ENCODE data around the gene TOP3B.

TOP3B gene

DNA sequence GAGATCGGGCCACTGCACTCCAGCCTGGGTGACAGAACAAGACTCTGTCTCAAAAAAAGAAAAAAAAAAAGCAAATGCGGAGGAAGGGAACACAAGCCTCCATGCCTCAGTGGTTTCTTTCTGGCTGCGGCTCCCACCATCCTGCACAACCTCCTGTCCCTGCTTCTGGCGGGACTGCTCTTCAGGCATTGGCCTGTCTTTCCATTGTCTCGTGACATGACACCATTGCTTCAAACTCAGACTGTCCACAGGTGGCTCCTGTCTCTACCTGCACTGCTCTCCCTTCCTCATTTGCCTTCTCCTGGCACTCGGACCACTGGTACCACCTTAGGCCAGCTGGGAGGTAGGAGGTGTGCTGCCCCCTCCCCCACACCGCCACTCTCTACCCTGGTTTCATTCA is 19.3 kb downstream of the TOP3B start:
- DNase-seq (ENCODE audit: low read depth in 2 of 2) = no peak

DNA sequence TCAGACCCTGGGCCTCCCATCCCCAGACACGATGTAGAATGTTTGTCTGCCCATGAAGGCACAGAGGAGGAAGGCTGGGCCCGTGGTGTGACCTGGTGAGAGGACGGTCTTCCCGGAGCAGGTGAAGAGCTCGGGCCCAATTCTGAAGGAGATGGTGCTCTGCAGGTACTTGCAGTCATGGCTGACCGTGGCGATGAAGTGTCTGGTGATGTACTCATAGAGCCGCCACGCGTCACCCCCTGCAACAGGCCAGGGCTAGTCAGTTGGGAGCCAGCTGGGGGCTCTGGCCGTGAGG is 20.0 kb downstream of the TOP3B start:
- no peak for DNase-seq (ENCODE audit: low read depth in 2 of 2)

DNA sequence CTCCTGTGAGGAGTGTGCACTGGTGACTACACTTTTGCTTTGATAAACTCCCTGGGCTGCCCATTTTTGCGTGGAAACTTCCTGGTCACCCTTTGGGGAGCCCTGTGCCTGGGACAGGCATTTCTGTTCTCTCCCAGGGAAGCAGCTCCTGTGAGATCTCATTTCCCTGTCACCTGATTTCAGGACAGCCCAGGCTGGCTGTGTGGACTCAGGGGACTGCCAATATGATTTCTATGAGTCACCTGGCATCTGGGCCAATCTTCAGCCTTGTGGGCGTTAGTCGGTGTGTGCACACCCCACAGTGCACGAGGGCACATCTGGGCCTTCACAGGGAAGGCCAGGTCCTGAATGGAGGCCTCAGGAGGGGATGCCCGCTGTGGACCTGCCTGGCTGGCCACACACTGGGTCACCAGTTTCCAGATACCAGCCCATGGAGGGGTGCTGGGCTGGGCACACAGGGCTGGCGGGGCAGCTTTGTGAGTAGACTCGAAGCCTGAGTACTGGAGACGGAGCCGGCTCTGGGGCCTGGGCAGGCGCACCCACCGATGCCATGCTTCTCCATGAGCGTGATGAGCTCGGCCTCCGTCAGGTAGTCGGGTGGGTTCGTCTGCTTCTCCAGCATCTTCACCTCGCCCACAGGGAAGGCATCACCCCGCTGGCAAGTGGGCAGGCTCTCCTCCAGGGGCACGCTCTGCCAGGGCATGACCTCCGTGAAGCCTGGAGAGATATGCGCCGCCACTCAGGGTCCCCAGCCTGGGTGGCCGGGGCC is 20.5 kb downstream of the TOP3B start:
- DNase-seq (ENCODE audit: low read depth in 2 of 2) = no peak

DNA sequence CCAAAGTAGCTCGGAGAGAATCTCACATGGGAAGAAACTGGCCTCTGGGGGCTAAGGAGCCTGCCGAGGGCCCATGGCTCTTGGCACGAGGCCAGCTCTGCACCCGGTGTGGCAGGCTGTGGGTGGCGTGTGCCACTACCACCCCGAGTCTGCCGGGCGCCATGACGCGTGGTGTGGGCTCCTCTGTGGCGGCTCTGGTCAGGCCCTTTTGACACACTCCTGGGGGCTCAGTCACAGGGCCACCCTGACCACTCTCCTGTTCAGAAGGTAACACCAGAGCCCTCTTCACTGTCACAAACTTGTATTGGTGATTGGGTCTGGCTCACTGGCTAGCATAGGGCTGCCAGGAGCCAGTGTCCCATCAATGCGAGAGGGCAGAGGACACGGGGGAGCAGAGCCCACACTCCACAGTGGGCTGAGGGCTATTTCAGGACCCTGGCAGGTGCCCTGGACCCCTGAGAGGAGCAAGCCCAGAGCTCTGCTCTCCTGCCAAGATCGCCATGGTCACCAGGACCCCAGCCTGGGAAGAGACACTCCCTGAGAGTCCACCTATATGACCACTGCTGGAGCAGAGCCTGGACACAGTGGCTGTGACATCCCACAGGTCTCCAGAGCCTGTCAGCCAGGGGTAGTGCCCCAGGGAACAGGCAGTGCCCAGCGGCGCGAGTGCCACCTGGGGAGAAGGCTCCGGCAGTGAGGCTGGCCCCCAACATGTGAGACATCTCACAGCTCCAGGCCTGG is 21.3 kb downstream of the TOP3B start:
- DNase-seq (ENCODE audit: low read depth in 2 of 2) = no peak

DNA sequence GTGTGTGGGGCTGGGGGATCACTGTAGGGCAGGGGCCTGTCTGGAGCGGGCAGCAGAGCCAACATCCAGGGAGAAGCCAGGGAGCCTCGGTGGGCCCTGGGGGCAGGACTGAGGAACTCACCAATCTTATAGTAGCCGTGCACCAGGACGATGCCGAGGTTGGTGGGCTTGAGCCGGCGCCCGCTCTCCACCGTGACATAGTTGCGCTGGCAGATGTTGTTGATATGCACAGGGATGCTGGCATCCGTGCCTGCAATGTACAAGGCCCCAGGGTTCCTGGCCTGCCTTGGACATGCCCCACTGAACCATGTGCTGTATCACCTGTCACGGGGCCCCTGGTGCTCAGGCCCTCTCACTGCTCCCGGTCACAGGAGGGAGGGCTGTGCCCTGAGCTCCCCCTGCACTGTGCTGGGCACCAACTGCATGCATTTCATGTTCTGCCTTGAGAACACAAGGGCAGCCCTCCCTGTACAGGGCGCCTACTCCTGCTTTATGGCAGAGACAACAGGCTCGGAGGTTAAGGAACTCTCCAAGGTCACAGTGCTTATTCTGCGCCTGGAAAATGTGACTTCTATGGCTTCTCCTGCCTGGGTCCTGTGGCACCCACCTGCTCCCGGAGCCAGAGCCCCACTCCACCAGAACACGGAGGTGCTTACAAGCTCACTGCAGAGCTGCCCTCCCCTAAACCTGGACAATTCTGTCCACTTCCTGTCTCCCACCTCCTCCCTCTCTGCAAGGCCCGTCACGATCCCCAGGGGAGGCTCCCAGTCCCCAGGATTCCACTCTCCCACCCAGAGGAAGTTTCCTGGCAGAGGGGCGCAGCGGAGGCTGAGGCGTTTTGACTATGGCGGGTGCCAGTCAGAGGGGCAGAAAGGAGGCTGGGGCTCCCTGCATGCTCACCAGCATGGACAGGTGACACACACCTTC is 22.1 kb downstream of the TOP3B start:
- no peak for DNase-seq (ENCODE audit: low read depth in 2 of 2)

DNA sequence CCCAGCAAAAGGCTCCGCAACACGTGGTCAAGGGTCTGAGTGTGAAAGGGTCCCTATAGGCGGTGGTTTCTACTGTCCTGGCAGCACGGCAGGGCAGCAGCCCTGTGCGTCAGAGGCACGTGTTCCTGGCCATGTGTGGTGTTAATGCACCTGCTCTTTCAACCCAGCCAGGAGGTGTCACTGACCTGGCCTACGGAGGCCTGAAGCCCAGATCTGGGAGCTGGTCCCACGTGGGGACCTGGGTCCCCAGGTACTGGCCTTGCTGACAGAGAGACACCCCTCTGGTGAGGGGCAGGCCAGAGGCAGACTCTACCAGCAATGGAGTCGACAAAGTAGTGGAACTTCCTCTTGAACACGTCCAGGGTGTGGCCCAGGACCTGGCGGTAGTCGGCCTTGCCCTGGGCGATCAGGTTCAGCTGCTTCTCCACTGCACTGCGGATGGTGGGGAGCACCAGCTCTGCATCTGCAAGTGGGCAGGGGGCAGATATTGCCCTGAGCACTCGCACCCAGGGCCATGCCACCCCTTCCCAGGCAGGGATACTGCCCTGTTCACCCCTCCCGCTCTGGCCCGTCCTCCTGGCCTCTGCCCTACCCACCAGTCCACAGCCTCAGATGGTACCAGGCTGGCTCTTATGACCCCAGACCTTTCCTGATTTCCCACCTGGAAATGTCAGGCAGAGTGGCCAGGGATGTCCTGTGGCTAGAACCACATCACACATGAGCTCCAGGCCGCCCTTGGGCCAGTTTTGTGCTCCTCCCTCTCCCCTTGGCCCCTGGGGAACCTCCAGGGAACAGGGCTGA is 23.1 kb downstream of the TOP3B start:
- DNase-seq (ENCODE audit: low read depth in 2 of 2) = no peak

DNA sequence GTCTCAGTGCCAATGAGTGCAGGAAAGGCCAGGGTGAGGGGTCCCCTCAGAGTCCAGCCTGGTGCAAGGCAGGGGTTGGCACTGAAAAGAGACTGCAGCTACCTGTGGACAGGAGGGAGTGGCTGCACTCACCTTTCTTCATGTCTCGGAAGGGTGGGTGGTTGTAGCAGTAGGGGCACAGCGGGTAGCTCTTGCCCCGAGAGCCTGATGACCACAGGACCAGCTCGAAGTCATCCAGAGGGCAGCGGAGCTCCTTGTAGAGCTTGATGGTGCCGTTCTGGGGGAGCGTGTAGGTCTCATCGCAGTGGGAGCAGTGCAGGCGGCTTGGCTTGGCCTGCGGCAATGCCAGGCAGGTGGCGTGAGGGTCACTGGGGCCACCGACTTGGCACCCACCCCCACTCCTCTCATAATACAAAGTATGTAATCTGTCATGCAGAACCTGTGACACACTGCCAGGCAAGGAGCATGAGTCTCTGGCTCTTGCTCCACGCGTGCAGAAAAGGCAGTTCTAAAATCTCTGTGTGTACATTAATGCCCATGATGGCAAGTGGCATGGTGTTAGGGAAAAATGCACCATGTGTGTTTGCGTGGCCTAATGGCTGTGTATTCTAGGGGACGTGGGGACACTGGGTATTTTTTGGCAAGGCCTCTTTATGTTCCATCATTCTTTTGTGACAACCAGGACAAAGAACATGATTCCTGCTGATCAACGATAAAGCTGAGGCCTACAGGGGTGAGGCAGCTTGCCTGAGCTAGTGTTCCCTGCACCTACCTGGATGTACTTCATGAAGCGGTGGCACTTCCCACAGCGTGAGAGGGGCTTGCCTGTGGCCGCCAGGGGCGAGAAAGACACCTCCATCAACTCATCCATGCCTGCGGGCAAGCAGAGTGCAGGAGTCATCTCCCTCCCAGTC is 24.0 kb downstream of the TOP3B start:
- DNase-seq (ENCODE audit: low read depth in 2 of 2) = no peak

DNA sequence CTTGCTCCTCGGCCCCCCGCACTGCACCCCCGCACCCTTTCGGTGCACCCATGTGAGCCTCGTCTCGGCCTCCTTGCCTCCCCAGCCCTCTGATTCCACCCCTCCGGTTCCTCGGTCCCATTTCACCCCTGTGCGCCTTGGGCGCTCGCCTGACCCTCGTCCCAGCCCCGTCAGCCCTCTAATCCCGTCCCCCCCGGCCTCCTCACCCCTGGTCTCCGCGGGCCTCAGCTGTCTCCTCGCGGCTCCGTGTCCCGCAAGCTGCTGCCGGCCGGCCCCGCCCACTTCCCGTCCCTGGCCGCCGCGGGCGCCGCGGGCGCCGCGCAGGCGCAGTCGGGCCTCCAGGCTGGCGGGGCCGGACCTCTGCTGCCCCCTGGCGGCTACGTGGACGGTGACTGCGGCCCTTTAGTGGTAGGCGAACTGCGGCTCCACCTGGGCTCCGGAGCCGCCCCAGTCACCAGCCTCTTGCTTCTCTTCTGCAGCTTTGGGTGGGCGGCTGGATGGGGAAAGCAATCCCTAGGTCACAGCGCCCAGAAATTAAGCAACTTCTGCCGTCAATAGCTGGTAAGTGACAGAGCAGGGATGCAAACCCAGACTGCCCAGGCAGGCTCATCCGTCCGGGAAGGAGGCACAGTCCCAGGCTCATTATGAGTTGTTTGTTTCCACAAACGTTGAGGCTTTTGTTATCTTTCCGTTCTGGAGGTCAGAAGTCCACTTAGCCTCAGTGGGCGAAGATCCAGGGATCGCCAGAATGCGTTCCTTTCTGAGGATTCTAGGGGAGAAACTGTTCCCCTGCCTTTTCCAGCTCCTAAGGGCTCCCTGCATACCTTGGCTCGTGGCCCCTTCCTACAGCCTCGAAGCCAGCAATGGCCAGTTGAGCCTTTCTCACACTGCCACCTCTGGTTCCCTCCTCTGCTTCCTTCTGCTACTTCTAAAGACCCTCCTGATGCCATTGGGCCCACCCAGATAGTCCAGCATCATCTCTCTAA is 29.7 kb downstream of the TOP3B start, which contains the start of gene PPM1F:
PPM1F (minus strand) TSS at position 263 of the 986 bp plus-strand sequence. CDS start 6,800 bp downstream, outside the sequence.
- DNase-seq (ENCODE audit: low read depth in 2 of 2) = peak; percentile 75 to 84

DNA sequence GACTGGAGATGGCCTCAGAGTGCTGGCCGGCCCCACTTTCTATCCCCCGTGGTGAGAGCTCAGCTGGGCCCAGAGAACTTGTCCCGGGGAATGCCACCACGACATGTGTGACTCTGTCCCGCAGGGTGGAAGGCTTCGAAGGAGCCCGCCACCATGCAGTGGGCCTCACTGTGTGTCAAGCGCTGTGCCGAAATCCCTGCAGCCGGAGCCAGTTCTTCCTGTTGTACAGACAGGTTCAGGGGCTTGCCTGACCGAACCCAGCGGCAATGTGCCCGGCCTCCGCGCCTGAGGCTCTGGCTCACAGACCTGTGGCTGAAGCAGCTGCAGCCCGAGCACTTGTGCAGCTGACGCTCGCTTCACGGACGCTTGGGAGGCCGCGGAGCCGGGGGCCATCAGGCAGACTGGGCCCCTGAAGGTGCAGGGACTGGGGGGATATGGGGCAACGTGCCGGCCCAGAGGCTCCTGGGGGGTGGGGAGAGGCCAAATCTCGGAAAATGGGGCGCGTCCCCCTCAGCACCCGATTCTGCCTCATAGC is 30.6 kb downstream of the TOP3B start:
- no peak for DNase-seq (ENCODE audit: low read depth in 2 of 2)

DNA sequence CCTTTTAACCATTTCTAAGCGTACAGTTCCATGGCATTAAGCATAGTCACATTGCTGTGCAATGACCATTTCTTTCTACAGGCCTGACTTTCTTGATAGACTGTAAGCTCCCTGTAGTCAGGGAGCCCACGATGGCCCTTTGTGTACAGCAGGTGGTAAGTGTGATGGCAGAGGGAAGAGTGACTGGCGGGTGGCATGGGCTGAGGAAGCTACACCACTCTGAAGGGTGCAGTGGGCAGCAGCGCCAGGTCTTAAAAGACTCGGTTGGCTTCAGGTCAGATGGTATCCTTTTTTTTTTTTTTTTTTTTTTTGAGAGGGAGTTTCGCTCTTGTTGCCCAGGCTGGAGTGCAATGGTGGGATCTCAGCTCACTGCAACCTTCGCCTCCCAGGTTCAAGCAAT is 31.5 kb downstream of the TOP3B start:
- no peak for DNase-seq (ENCODE audit: low read depth in 2 of 2)

DNA sequence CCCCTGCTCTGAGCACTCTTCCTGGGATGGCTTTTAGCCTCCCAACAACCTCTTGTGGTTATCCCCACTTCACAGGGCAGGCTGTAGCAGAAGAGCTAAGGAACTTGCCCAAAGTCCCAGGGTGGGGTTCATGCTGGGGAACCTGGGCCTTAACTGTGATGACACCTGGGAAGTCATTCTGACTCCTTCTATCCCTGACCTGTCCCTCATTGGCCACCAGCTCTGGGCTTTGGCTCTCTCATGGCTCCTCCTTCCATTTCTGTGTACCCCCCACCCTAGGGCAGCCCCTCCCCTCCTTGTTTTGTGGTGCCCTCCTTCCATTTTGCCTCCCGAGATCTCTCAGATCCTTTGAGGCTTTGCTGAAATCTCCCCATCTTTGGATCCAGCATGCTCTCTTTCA is 32.6 kb downstream of the TOP3B start:
- no peak for DNase-seq (ENCODE audit: low read depth in 2 of 2)

DNA sequence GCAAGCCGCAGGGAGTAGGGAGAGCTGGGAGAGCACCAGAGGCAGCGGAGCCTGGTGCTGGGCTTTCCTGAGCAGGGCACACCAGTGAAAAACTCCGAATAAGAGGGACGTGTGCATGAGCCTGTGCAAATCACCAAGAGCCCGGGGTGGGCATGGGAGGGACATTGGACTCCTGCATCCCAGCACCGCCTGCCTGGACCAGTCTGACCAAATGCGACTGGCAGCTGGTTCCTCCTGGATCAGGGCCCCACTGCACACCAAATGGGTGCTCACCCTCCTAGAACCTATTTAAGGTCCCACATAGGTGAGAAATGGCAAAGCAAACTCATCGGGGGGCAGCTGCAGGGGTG is 33.0 kb downstream of the TOP3B start:
- no peak for DNase-seq (ENCODE audit: low read depth in 2 of 2)

DNA sequence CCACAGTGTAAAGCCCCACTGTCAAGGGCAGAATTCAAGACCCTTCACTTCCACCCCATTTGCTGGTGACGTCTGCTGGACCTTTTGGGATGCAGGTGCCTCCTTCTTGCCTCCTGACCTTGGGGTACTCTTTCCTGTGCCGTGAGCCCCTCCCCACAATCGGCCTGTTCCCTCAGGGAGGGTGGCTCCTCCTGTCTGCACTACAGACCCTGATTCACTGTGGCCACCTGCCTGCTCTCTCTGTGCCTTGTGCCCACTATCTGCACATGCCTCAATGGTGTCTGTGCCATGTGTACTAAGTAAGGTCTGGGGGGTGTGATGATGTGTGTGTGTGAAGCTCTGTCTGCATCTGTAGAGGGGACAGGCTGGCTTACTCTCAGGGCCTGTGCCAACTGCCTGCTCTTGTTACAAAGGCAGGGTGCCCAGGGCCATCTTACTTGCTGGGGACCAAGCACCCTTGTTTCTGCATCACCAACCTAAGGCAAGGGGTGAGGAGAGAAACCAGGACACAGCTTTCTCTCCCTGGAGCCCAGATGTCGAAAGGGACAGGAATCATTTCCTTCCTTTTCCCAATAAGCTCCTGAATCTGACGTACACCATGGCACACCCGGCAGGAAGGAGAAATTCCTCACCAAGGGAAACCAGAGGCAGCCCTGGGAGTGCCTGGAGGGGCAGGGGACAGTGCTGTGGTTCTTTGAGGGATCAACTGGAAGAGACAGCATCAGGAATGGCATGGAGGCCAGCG is 33.6 kb downstream of the TOP3B start:
- no peak for DNase-seq (ENCODE audit: low read depth in 2 of 2)

DNA sequence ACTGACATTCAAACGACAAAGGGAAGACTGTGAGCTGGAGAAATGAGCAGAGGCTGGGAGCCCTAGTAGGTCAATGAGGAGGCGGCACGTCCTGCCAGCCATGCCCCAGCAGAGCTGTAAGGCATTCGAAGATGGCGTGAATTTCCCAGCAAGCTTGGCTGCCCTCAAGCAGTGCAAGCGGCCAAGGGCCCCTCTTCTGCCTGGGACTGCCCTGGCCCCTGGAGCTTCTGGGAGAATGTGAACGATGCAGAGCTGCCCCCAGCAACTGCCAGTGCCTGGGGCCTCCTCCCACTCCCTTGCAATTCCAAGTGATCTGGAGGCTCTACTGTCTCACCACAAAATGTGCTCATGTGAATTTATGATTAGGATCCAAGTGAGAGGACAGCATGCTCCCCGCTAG is 34.2 kb downstream of the TOP3B start:
- DNase-seq (ENCODE audit: low read depth in 2 of 2) = no peak

DNA sequence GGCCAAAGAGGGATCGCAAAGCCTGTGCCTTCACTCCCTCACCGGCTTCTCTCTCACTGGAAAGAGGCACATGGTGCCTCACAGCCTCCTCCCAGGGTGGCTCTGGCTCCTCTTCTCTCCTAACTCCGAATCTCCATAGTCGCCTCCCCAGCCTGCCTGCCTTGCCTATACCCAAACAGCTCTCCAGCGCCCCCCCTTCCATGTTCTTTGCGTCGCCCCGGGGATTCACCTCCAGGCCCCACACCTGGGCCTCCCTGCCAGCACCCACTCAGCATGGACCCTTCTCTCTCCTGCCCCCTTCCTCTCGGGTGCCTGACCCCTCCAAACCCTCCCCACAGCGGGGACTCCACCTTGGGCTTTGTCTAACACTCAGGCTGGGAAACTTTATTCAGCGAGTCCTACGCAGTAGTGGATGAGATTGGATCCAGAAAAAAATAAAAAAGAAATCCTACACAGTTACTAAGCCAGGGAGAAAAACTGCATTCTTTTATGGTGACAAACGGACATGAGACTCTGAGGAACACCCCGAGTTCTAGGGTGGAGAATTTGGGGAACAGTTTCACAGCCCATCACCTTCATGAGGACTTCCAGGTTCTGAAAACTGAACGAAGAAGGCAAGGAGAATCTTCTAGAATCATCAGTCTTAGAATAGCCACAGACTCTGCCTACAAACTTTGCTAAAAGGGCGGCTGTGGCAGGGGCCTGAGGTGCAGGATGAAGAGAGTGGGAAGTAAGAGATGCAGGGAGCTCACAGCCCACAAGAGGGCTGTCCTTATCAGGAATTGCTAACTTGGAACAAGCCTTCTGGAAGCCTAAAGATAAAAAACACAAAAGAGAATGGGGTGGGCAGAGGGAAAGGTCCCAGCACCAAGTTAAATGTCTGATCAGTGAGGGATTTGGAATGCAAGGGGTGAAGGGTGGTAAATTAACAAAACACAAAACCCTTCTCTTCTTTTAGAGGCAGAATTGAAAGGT is 35.3 kb downstream of the TOP3B start:
- no peak for DNase-seq (ENCODE audit: low read depth in 2 of 2)

DNA sequence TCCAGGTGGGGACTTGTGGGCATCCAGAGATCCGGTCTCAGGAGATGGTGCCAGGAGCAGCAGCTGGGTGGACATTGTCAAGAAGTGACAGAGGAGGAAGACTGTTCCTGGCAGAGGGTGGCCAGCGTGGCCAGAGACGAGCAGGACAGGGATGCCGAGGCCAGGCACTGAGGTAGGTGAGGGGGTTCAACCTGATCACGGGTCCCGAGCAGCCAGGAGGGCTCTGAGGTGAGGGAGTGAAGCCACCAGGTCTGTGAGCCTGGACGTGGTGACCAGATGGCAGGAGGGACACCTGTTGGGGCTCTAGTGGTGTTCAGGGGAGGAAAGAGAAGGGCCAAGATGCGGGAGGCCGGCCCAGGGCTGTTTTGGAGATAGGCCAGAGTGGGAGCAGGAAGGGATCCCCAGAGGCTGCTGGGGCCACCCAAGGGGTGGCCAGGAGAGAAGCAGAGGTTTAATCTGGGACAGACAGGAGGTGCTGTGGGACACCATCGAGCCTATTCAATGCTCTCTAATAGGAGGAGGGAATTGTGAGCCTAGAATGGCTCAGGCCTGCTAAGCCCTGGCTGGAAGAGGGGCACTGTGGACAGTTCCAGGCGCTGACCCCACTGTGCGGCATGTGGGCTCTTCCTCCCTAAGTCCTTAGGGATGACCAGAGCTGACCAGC is 36.2 kb downstream of the TOP3B start:
- no peak for DNase-seq (ENCODE audit: low read depth in 2 of 2)
